Tibial nerve (tissue), 4 donors: ENCODE measurements around the gene ADGRG6. TPM values are rescaled to one million over a fixed set of nuclear protein-coding genes. Genes with fewer than 3 reads are reported as not detected.

Experiments
- DNase-seq, 2 donors: peaks; one replicate each; pipeline ENCODE4 v3.0.0-alpha.2; 2019; ENCODE audit warnings: low spot score in 2 of 2
- H3K27ac ChIP-seq, 4 donors: fragments of 200-600 bp; sonication (generic) in 3 of 4; one replicate each; pipeline ENCODE4 v1.5.1; 2017 to 2019; ENCODE audit warnings: mild to moderate bottlenecking in 1 of 4
- H3K27me3 ChIP-seq, 2 donors: fragments of 200-600 bp; sonication (generic) in 1 of 2; one replicate each; pipeline versions ENCODE4 v1.5.1 to v1.6.0; 2017 to 2019
- H3K36me3 ChIP-seq, 3 donors: fragments of 200-600 bp; sonication (generic); one replicate each; pipeline ENCODE4 v1.5.1; 2018 to 2019
- H3K4me1 ChIP-seq, 4 donors: fragments of 200-600 bp; sonication (generic) in 3 of 4; one replicate each; pipeline ENCODE4 v1.5.1; 2017 to 2019
- H3K4me3 ChIP-seq, 4 donors: fragments of 200-600 bp; sonication (generic) in 3 of 4; one replicate each; pipeline ENCODE4 v1.5.1; 2017 to 2019; ENCODE audit warnings: mild to moderate bottlenecking in 1 of 4, moderate library complexity in 1 of 4
- H3K9me3 ChIP-seq, 4 donors: fragments of 200-600 bp; sonication (generic) in 3 of 4; one replicate each; pipeline ENCODE4 v1.5.1; 2017 to 2019
- CTCF ChIP-seq, 5 experiments: fragments of 200-600 bp in 3 of 5; fragments of 450-650 bp in 2 of 5; sonication (generic) in 3 of 5; IDR thresholded peaks; one replicate each; pipeline ENCODE4 v1.5.1; 2016 to 2019; ENCODE audit warnings: antibody characterized with exemption in 5 of 5, mild to moderate bottlenecking in 3 of 5, moderate library complexity in 2 of 5
- EP300 ChIP-seq, 2 donors: sonication (generic); formaldehyde crosslinking; IDR thresholded peaks; one replicate each; pipeline ENCODE4 v1.6.1; 2017; ENCODE audit warnings: antibody characterized with exemption in 2 of 2, mild to moderate bottlenecking in 1 of 2
- POLR2A ChIP-seq, 2 donors: fragments of 450-650 bp; IDR thresholded peaks; one replicate each; pipeline ENCODE4 v1.6.1; 2017; ENCODE audit warnings: antibody characterized with exemption in 2 of 2, mild to moderate bottlenecking in 2 of 2, moderate library complexity in 2 of 2
- WGBS, 2 donors: methylation state at CpG; one replicate each; pipeline ENCODE4 v1.1.5; 2018; 5-methylcytosine and 5-hydroxymethylcytosine counted together
- total RNA-seq, 4 donors: library from RNA; depleted of rRNA; stranded (reverse); fragments of >200 nt; gene quantifications; one replicate each; pipeline ENCODE4 v1.1.0, GENCODE V29; 2016

The ADGRG6 gene
- total RNA-seq, 4 donors from 2014 or later, result 35.4 to 59.9 (median 39.1) TPM

GRCh38 chr6:142300302-142300701 lies 1.5 kb upstream of the ADGRG6 start:
- 95 to 97% methylated on average over 3 of the region's 3 CpGs for WGBS, 2 donors

DNA sequence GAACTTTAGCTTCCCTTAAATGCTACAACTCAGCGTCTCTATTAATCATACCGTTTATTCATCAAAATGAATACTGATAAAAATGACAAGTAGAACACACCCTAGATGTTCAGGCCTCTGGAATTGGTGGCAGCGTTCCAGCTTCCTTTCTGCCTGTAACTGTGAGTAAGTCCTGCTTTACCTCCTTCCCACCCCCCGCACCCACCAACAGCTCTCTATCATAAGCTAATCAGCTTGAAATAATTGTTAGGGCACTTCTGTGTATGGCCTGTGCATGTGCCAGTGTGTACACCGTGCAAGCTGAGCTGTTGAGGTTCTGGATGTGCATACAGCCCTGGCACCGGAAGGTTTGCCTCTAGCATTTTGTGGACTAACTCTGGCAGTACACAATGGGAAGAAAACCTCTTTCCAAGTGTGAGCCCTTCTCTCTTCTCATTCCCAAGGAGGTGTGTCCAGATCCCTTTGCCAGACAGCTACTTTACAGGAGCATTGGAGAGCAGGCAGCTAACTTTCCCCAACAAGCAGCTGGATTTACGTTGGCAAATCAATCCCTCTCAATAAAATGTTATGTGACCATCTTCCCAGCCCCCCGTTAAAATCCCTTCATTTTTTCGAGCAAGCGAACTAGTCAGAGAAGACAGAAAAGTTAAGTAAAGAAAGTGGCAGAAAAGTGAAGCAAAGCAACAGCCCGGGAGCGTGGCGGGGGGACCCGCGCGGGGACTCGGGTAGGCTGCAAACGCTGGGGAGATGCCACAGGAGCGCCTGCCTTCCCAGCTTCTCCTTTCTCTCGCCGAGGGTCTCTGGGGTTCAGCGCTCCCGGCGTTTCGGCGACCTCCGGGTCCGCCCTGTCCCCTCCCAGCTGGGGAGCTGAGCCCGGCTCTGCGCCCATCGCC lies 803 bp upstream of the ADGRG6 start:
- no peaks in the 10 kb centered on the region for H3K9me3 ChIP-seq
- H3K27me3 ChIP-seq, result no peaks in the 10 kb centered on the region
- H3K4me1 ChIP-seq, result peaks cover 0 to 34% (median 0%) of the 10 kb centered on the region in 4 donors
- peak in 1 of 2 donors; percentile 10 for DNase-seq
- WGBS, 2 donors, result 10 to 12% methylated on average over 27 to 31 of the region's 31 CpGs
- TF ChIP-seq CTCF (IDR thresholded peaks at IDR 0.05) (no peak), POLR2A (IDR thresholded peaks at IDR 0.05) (no peak), EP300 (IDR thresholded peaks at IDR 0.05) (no peak)
- H3K27ac ChIP-seq, result peak overlapping the region; percentile 60 to 88 (median 80)
- no peaks in the 10 kb centered on the region for H3K36me3 ChIP-seq
- H3K4me3 ChIP-seq, result peak overlapping the region; percentile 49 to 75 (median 65)

More at GRCh38 chr6:142300302-142300701, 1.5 kb upstream of the ADGRG6 start:
- TF ChIP-seq POLR2A (IDR thresholded peaks at IDR 0.05), result no peak
- no peak for TF ChIP-seq EP300 (IDR thresholded peaks at IDR 0.05)
- no peak for TF ChIP-seq CTCF (IDR thresholded peaks at IDR 0.05)
- Histone ChIP-seq H3K36me3 (no peaks in the 10 kb centered on the region), H3K4me1 (peaks cover 0 to 30% (median 0%) of the 10 kb centered on the region in 4 donors), H3K9me3 (no peaks in the 10 kb centered on the region), H3K27me3 (no peaks in the 10 kb centered on the region), H3K4me3 (no peak overlapping the region), H3K27ac (no peak overlapping the region)
- no peak for DNase-seq

- H3K27ac ChIP-seq, result peak overlapping the region; percentile 60 to 88 (median 80)
- H3K4me1 ChIP-seq, result peaks cover 0 to 38% (median 0%) of the 10 kb centered on the region in 4 donors
- no peaks in the 10 kb centered on the region for H3K9me3 ChIP-seq
- no peaks in the 10 kb centered on the region for H3K36me3 ChIP-seq
- TF ChIP-seq POLR2A (IDR thresholded peaks at IDR 0.05), result no peak
- TF ChIP-seq EP300 (IDR thresholded peaks at IDR 0.05), result no peak
- TF ChIP-seq CTCF (IDR thresholded peaks at IDR 0.05), result no peak
- WGBS, 2 donors, result 35 to 49% methylated on average over 18 of the region's 18 CpGs
- H3K27me3 ChIP-seq, result no peaks in the 10 kb centered on the region
- DNase-seq, result no peak
- peak overlapping the region; percentile 49 to 75 (median 65) for H3K4me3 ChIP-seq
Observed at GRCh38 chr6:142302421-142303175, 791 bp downstream of the ADGRG6 start.

GRCh38 chr6:142303176-142303533 lies 1.3 kb downstream of the ADGRG6 start:
- peak overlapping the region in 3 of 4 donors; percentile 60 to 88 (median 85) for H3K27ac ChIP-seq
- 62 to 64% methylated on average over 2 of the region's 2 CpGs for WGBS, 2 donors
- no peaks in the 10 kb centered on the region for H3K9me3 ChIP-seq
- no peak for DNase-seq
- no peaks in the 10 kb centered on the region for H3K36me3 ChIP-seq
- peak overlapping the region; percentile 11 to 75 (median 60) for H3K4me3 ChIP-seq
- peaks cover 0 to 37% (median 0%) of the 10 kb centered on the region in 4 donors for H3K4me1 ChIP-seq
- TF ChIP-seq EP300 (IDR thresholded peaks at IDR 0.05), result no peak
- no peak for TF ChIP-seq CTCF (IDR thresholded peaks at IDR 0.05)
- no peak for TF ChIP-seq POLR2A (IDR thresholded peaks at IDR 0.05)
- no peaks in the 10 kb centered on the region for H3K27me3 ChIP-seq
